ENCODE data around the gene GPAM. TPM values are rescaled to one million over a fixed set of nuclear protein-coding genes. Genes with fewer than 3 reads are reported as not detected.

The GPAM gene
- total and polyA plus RNA-seq, 8 donors = 1.2 to 14.0 (median 3.0) TPM

DNA sequence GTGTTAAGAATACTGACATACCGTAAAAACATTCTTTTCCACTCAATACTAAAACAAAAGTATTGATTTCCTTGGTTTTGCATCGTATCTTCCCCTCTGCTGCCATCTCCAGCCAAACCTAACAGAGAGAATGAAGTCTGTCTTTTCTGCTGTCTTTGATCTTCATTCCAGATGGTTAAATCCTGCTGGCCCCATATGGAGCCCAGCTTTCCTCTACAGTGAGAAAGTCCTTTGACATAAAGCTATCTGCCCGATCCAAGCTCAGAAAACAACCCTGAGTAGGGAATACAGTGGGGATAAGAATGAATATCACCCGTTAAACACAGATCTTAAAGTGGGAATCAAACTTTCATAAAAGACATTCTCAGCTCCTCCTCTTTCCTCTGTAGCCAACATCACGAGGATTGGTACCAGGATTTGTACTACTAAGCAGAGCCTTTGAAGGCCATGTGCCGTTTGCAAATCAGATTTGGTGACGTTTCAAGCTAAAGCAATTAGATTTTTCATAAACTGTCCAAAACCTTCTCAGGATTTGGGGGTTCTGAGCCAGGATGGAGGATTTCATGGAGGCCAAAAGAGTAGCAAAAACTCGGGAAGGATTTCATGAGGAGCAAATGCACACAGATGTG, 30.8 kb upstream of the GPAM start:
- peaks cover 0 to 8% (median 0%) of the 10 kb centered on the region in 4 donors for H3K4me1 ChIP-seq
- TF ChIP-seq CTCF (IDR thresholded peaks at IDR 0.05) = no peak
- no peak for TF ChIP-seq EP300 (IDR thresholded peaks at IDR 0.05)
- TF ChIP-seq POLR2AphosphoS5 (IDR thresholded peaks at IDR 0.05) = no peak
- TF ChIP-seq POLR2A (IDR thresholded peaks at IDR 0.05) = no peak
- H3K4me3 ChIP-seq = no peak overlapping the region
- H3K36me3 ChIP-seq = no peaks in the 10 kb centered on the region
- no peaks in the 10 kb centered on the region for H3K9me3 ChIP-seq
- 76 to 80% (median 78%) methylated on average over 8 of the region's 8 CpGs for WGBS, 5 donors
- intact Hi-C loops (cut with DNase I; ENCODE audit: low total_unique reads) = no loop called here
- H3K27ac ChIP-seq = no peak overlapping the region
- DNase-seq = no peak
- H3K27me3 ChIP-seq = peaks cover 0 to 4% (median 0%) of the 10 kb centered on the region in 3 donors

GRCh38 chr10:112213836-112214235, 30.3 kb upstream of the GPAM start:
- Histone ChIP-seq H3K27me3 (peaks cover 0 to 4% (median 0%) of the 10 kb centered on the region in 3 donors), H3K27ac (no peak overlapping the region), H3K36me3 (no peaks in the 10 kb centered on the region), H3K4me3 (no peak overlapping the region), H3K4me1 (peaks cover 0 to 8% (median 2%) of the 10 kb centered on the region in 4 donors), H3K9me3 (no peaks in the 10 kb centered on the region)
- WGBS, 5 donors = 73 to 85% (median 80%) methylated on average over 4 of the region's 4 CpGs
- DNase-seq = no peak
- no peak for TF ChIP-seq CTCF (IDR thresholded peaks at IDR 0.05)
- TF ChIP-seq EP300 (IDR thresholded peaks at IDR 0.05) = no peak
- no peak for TF ChIP-seq POLR2AphosphoS5 (IDR thresholded peaks at IDR 0.05)
- no peak for TF ChIP-seq POLR2A (IDR thresholded peaks at IDR 0.05)
- intact Hi-C loops (cut with DNase I; ENCODE audit: low total_unique reads) = no loop called here

DNA sequence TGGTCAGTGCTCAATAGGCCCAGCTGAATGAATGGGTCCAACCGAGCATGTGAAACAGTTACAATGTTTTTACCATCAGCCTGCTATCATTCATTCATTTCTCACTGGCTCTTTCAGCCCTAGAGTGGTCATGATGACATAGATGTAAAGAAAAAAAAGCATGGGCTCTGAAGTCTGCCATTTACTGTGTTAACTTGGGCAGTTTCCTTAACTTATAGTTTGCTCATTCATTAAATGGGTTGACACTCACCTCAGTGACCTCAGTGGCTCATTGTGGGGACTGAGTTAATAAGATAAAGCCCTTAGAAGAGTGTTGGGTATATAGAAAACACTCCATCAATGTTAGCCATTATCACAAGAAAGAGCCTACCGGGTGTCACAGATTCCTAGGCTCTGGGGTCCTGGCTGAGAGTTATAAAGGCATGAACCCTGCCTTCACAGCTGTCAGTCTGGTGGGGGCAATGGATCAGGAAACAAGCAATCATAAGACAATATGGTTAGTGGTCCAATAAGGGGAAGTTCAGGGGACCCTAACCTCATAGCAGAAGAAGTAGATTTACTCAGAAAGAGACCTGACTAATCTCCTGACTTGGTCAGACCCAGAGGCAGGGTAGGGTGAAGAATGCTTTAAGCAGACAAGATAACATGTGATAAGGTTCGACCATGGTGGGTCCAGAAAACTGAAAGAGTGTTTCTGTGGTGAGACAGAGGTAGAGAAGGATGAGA, 29.7 kb upstream of the GPAM start:
- no peak for DNase-seq

DNA sequence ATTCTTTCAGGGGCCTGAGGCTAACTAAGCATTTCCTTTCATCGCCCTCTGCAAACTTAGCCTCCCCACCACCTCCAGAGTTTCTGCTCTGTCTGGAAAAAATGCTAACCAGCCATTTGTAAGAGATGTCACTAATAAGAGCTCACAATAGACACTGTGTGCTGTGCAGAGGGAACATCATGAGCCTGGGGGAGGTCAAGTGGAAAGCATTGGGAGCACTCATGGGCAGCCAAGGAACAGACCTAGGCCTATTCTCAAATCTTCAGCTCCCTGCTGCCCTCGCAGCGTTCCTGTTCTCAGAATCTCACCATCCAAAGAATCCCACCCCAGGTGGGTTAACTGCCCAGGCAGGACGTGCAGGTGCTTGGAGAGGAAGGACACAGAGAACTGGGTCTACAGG, 27.1 kb upstream of the GPAM start:
- TF ChIP-seq EP300 (IDR thresholded peaks at IDR 0.05) (no peak), CTCF (IDR thresholded peaks at IDR 0.05) (no peak), POLR2AphosphoS5 (IDR thresholded peaks at IDR 0.05) (no peak), POLR2A (IDR thresholded peaks at IDR 0.05) (no peak)
- no peak overlapping the region for H3K4me3 ChIP-seq
- WGBS, 5 donors = 85 to 87% (median 85%) methylated on average over 4 of the region's 4 CpGs
- no peaks in the 10 kb centered on the region for H3K36me3 ChIP-seq
- no peaks in the 10 kb centered on the region for H3K9me3 ChIP-seq
- H3K27ac ChIP-seq = no peak overlapping the region
- intact Hi-C loops (cut with DNase I; ENCODE audit: low total_unique reads) = no loop called here
- H3K27me3 ChIP-seq = peaks cover 0 to 4% (median 0%) of the 10 kb centered on the region in 3 donors
- H3K4me1 ChIP-seq = peaks cover 0 to 10% (median 4%) of the 10 kb centered on the region in 4 donors
- no peak for DNase-seq

More for the DNA sequence above, 29.7 kb upstream of the GPAM start:
- intact Hi-C loops (cut with DNase I; ENCODE audit: low total_unique reads) = no loop called here
- WGBS, 5 donors = 46 to 54% (median 53%) methylated on average over 3 of the region's 3 CpGs
- Histone ChIP-seq H3K27ac (no peak overlapping the region), H3K4me1 (peaks cover 0 to 8% (median 3%) of the 10 kb centered on the region in 4 donors), H3K36me3 (no peaks in the 10 kb centered on the region), H3K27me3 (peaks cover 0 to 4% (median 0%) of the 10 kb centered on the region in 3 donors), H3K4me3 (no peak overlapping the region), H3K9me3 (no peaks in the 10 kb centered on the region)
- TF ChIP-seq POLR2A (IDR thresholded peaks at IDR 0.05) (no peak), POLR2AphosphoS5 (IDR thresholded peaks at IDR 0.05) (no peak), EP300 (IDR thresholded peaks at IDR 0.05) (no peak), CTCF (IDR thresholded peaks at IDR 0.05) (no peak)
